ENCODE measurements around the gene RAB43. TPM values are rescaled to one million over a fixed set of nuclear protein-coding genes. Genes with fewer than 3 reads are reported as not detected.
"Not testable (repeated sequence)": the region's sequence is repeated elsewhere in the genome, so short reads cannot be mapped to it uniquely, and the experiment has no call there.

The RAB43 gene
- total RNA-seq, 2 donors from 2014 or later, result 26.4 to 53.5 TPM

- Histone ChIP-seq H3K9me3 (no peaks in the 10 kb centered on the region), H3K4me3 (peak overlapping the region; percentile 64), H3K27me3 (replicated peaks; ENCODE audit: insufficient read depth) (no peaks in the 10 kb centered on the region), H3K36me3 (no peaks in the 10 kb centered on the region), H3K27ac (no peak overlapping the region), H3K4me1 (ENCODE audit: control insufficient read depth in 1 of 2, low read depth in 2 of 2) (peaks cover 0 to 14% of the 10 kb centered on the region in 2 donors)
- no peak for TF ChIP-seq CTCF (IDR thresholded peaks at IDR 0.05)
- no peak for ATAC-seq (ENCODE audit: insufficient number of reproducible peaks, low FRiP score, low read depth)
- DNase-seq (ENCODE audit: low spot score), result no peak
These were observed 53.2 kb downstream of the RAB43 start for GRCh38 chr3:129068291-129068886.

GRCh38 chr3:129067719-129068118 is 53.9 kb downstream of the RAB43 start:
- peaks cover 0 to 14% of the 10 kb centered on the region in 2 donors for H3K4me1 ChIP-seq (ENCODE audit: control insufficient read depth in 1 of 2, low read depth in 2 of 2)
- H3K36me3 ChIP-seq; DNase-seq (ENCODE audit: low spot score); H3K4me3 ChIP-seq; H3K27ac ChIP-seq; ATAC-seq (ENCODE audit: insufficient number of reproducible peaks, low FRiP score, low read depth); H3K27me3 ChIP-seq (replicated peaks; ENCODE audit: insufficient read depth); H3K9me3 ChIP-seq: not testable (repeated sequence)

- no peak for ATAC-seq (ENCODE audit: insufficient number of reproducible peaks, low FRiP score, low read depth)
- Histone ChIP-seq H3K36me3 (no peaks in the 10 kb centered on the region), H3K4me1 (ENCODE audit: control insufficient read depth in 1 of 2, low read depth in 2 of 2) (peaks cover 0 to 14% of the 10 kb centered on the region in 2 donors), H3K4me3 (no peak overlapping the region), H3K9me3 (no peaks in the 10 kb centered on the region), H3K27me3 (replicated peaks; ENCODE audit: insufficient read depth) (no peaks in the 10 kb centered on the region), H3K27ac (no peak overlapping the region)
- TF ChIP-seq CTCF (IDR thresholded peaks at IDR 0.05), result no peak
- DNase-seq (ENCODE audit: low spot score), result no peak
These were observed 55.9 kb downstream of the RAB43 start for GRCh38 chr3:129065720-129066073.

GRCh38 chr3:129065016-129065719 is 56.4 kb downstream of the RAB43 start:
- no peaks in the 10 kb centered on the region for H3K9me3 ChIP-seq
- H3K27me3 ChIP-seq (replicated peaks; ENCODE audit: insufficient read depth), result no peaks in the 10 kb centered on the region
- no peaks in the 10 kb centered on the region for H3K36me3 ChIP-seq
- H3K27ac ChIP-seq, result no peak overlapping the region
- H3K4me1 ChIP-seq (ENCODE audit: control insufficient read depth in 1 of 2, low read depth in 2 of 2), result peaks cover 0 to 11% of the 10 kb centered on the region in 2 donors
- DNase-seq (ENCODE audit: low spot score) (no peak), ATAC-seq (ENCODE audit: insufficient number of reproducible peaks, low FRiP score, low read depth) (no peak)
- TF ChIP-seq CTCF (IDR thresholded peaks at IDR 0.05), result no peak
- H3K4me3 ChIP-seq, result no peak overlapping the region

GRCh38 chr3:129063841-129064482 is 57.6 kb downstream of the RAB43 start:
- no peak for ATAC-seq (ENCODE audit: insufficient number of reproducible peaks, low FRiP score, low read depth)
- Histone ChIP-seq H3K4me3 (no peak overlapping the region), H3K4me1 (ENCODE audit: control insufficient read depth in 1 of 2, low read depth in 2 of 2) (peaks cover 0 to 5% of the 10 kb centered on the region in 2 donors), H3K36me3 (no peaks in the 10 kb centered on the region), H3K9me3 (no peaks in the 10 kb centered on the region), H3K27me3 (replicated peaks; ENCODE audit: insufficient read depth) (no peaks in the 10 kb centered on the region), H3K27ac (no peak overlapping the region)
- TF ChIP-seq CTCF (IDR thresholded peaks at IDR 0.05), result no peak
- DNase-seq (ENCODE audit: low spot score), result no peak

Data from thoracic aorta (tissue), 2 donors.